ENCODE results near the gene PTPRJ.

- TF ChIP-seq CTCF (IDR thresholded peaks at IDR 0.05; ENCODE audit: insufficient read depth, low read depth, low read length): no peak
- no peak for TF ChIP-seq EZH2 (IDR thresholded peaks at IDR 0.05; ENCODE audit: insufficient read depth, low read length)
These were observed 162.5 kb downstream of the PTPRJ start for GRCh38 chr11:48142889-48143288.

Measured in astrocyte (in vitro differentiated cells and primary cell).